ENCODE data around the gene PKP2. TPM values are rescaled to one million over a fixed set of nuclear protein-coding genes. Genes with fewer than 3 reads are reported as not detected.

Gene PKP2
- total and polyA plus RNA-seq, 11 donors: 111 to 576 (median 368) TPM

DNA sequence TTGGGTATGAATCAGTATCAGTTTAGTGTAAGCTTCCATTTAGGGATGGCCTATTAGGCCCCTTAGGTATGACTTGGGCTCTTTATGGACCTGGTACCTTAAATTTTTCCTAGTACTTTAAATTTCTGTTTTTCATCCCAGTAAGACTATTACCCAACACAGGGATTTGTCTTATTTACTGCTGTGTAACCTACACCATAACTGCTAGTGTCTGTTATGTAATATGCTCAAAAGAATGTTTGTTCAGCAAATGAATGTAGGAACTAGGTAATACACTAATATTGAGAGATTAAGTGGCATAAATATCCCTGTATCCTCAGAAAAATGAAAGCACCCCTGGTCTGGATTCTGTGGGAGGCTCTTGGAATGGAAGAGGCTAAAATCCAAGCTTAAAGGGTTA, 77.2 kb downstream of the PKP2 start:
- Histone ChIP-seq H3K4me3 (peak overlapping the region in 8 of 12 donors; percentile 11 to 47 (median 28)), H3K27ac (peak overlapping the region in 9 of 12 donors; percentile 38 to 96 (median 82)), H3K27me3 (no peaks in the 10 kb centered on the region), H3K36me3 (peaks cover 0 to 61% (median 0%) of the 10 kb centered on the region in 9 donors), H3K9me3 (no peaks in the 10 kb centered on the region), H3K4me1 (peaks cover 0 to 37% (median 13%) of the 10 kb centered on the region in 12 donors)
- intact Hi-C loops (cut with DNase I): no loop called here
- DNase-seq (no peak), ATAC-seq (no peak)
- TF ChIP-seq POLR2A (IDR thresholded peaks at IDR 0.05): no peak
- TF ChIP-seq, protein P1, sequence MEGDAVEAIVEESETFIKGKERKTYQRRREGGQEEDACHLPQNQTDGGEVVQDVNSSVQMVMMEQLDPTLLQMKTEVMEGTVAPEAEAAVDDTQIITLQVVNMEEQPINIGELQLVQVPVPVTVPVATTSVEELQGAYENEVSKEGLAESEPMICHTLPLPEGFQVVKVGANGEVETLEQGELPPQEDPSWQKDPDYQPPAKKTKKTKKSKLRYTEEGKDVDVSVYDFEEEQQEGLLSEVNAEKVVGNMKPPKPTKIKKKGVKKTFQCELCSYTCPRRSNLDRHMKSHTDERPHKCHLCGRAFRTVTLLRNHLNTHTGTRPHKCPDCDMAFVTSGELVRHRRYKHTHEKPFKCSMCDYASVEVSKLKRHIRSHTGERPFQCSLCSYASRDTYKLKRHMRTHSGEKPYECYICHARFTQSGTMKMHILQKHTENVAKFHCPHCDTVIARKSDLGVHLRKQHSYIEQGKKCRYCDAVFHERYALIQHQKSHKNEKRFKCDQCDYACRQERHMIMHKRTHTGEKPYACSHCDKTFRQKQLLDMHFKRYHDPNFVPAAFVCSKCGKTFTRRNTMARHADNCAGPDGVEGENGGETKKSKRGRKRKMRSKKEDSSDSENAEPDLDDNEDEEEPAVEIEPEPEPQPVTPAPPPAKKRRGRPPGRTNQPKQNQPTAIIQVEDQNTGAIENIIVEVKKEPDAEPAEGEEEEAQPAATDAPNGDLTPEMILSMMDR (IDR thresholded peaks at IDR 0.05): no peak

GRCh38 chr12:32811686-32812392, 84.7 kb downstream of the PKP2 start:
- WGBS, 4 donors: 56 to 69% (median 64%) methylated on average over 7 of the region's 7 CpGs
- intact Hi-C loops (cut with DNase I): no loop called here
- ATAC-seq: peak in 2 of 4 donors; percentile 50 to 60
- H3K9me3 ChIP-seq: peaks cover 0 to 2% (median 0%) of the 10 kb centered on the region in 12 donors
- H3K27ac ChIP-seq: peak overlapping the region in 7 of 12 donors; percentile 24 to 69 (median 36)
- peaks cover 0 to 43% (median 7%) of the 10 kb centered on the region in 12 donors for H3K4me1 ChIP-seq
- H3K4me3 ChIP-seq: no peak overlapping the region
- H3K27me3 ChIP-seq: no peaks in the 10 kb centered on the region
- no peak for DNase-seq
- TF ChIP-seq POLR2A (IDR thresholded peaks at IDR 0.05): no peak
- TF ChIP-seq, protein P1 (IDR thresholded peaks at IDR 0.05): no peak
- H3K36me3 ChIP-seq: peaks cover 0 to 60% (median 4%) of the 10 kb centered on the region in 9 donors

- peak overlapping the region in 9 of 12 donors; percentile 6 to 81 (median 73) for H3K27ac ChIP-seq
Measured at GRCh38 chr12:32809846-32810245, 86.7 kb downstream of the PKP2 start.

GRCh38 chr12:32809196-32809595, 87.4 kb downstream of the PKP2 start:
- Histone ChIP-seq H3K4me3 (no peak overlapping the region), H3K27ac (peak overlapping the region in 10 of 12 donors; percentile 6 to 81 (median 72)), H3K4me1 (peaks cover 0 to 39% (median 7%) of the 10 kb centered on the region in 12 donors), H3K27me3 (no peaks in the 10 kb centered on the region), H3K36me3 (peaks cover 0 to 37% (median 4%) of the 10 kb centered on the region in 9 donors), H3K9me3 (peaks cover 0 to 12% (median 0%) of the 10 kb centered on the region in 12 donors)
- TF ChIP-seq, protein P1 (IDR thresholded peaks at IDR 0.05): no peak
- no peak for TF ChIP-seq POLR2A (IDR thresholded peaks at IDR 0.05)
- 0 to 80% (median 49%) methylated on average over 1 of the region's 1 CpG for WGBS, 4 donors
- ATAC-seq (peak in 2 of 4 donors; percentile 7 to 12), DNase-seq (no peak)
- intact Hi-C loops (cut with DNase I): loop anchor here in 2 of 10 donors (10.0 kb wide), 2 partner anchors 86 to 106 kb away; partner anchors contain the start of gene PKP2 (in 1 of the 2)

More at GRCh38 chr12:32809846-32810245, 86.7 kb downstream of the PKP2 start:
- Histone ChIP-seq H3K27me3 (no peaks in the 10 kb centered on the region), H3K4me1 (peaks cover 0 to 39% (median 7%) of the 10 kb centered on the region in 12 donors), H3K9me3 (peaks cover 0 to 12% (median 0%) of the 10 kb centered on the region in 12 donors), H3K36me3 (peaks cover 0 to 42% (median 4%) of the 10 kb centered on the region in 9 donors), H3K4me3 (no peak overlapping the region)
- ATAC-seq: peak; percentile 76 to 86 (median 82)
- intact Hi-C loops (cut with DNase I): loop anchor here in 2 of 10 donors (10.0 kb wide), 2 partner anchors 85 to 105 kb away; partner anchors contain the start of gene PKP2 (in 1 of the 2)
- no peak for DNase-seq
- TF ChIP-seq, protein P1 (IDR thresholded peaks at IDR 0.05): no peak
- TF ChIP-seq POLR2A (IDR thresholded peaks at IDR 0.05): no peak
- 40 to 65% (median 55%) methylated on average over 1 of the region's 1 CpG for WGBS, 4 donors
